C4-2B (cell line): ENCODE data around the gene RDM1.
"Not testable (repeated sequence)": the region's sequence is repeated elsewhere in the genome, so short reads cannot be mapped to it uniquely, and the experiment has no call there.

Source experiments
- H3K27ac ChIP-seq: fragments of 450-650 bp; 2 replicates; pipeline ENCODE4 v1.5.1; 2017
- ZFX ChIP-seq: fragments of 450-650 bp; IDR thresholded peaks from 2 replicates; pipeline ENCODE4 v1.6.1; 2017
- TF ChIP-seq, protein P1 (sequence below): fragments of 450-650 bp; conservative IDR thresholded peaks from 2 replicates; pipeline ENCODE4 v1.5.1; 2017; ENCODE audit warnings: mild to moderate bottlenecking

RDM1 gene

DNA sequence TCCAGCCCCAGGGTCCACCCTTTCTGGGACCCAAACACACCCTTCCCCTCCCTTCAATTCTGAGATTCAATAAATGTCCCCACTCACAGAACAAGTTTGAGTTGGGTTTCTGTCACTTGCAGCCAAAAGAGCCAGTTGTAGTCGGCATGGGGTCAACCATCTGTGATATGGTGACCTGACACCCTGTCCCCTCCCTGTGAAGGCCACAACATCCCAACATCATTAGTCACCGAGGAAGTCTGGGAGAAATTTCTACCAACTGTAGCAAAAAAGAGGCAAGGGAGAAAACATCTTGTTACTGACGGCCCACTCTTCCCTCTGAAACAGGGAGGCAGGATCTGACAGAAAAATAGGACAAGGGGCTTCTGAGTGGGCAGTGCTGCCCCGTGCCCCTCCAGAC lies 13.6 kb upstream of the RDM1 start:
- TF ChIP-seq ZFX, result no peak
- TF ChIP-seq, protein P1, sequence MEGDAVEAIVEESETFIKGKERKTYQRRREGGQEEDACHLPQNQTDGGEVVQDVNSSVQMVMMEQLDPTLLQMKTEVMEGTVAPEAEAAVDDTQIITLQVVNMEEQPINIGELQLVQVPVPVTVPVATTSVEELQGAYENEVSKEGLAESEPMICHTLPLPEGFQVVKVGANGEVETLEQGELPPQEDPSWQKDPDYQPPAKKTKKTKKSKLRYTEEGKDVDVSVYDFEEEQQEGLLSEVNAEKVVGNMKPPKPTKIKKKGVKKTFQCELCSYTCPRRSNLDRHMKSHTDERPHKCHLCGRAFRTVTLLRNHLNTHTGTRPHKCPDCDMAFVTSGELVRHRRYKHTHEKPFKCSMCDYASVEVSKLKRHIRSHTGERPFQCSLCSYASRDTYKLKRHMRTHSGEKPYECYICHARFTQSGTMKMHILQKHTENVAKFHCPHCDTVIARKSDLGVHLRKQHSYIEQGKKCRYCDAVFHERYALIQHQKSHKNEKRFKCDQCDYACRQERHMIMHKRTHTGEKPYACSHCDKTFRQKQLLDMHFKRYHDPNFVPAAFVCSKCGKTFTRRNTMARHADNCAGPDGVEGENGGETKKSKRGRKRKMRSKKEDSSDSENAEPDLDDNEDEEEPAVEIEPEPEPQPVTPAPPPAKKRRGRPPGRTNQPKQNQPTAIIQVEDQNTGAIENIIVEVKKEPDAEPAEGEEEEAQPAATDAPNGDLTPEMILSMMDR, result no peak
- H3K27ac ChIP-seq, result no peak overlapping the region

DNA sequence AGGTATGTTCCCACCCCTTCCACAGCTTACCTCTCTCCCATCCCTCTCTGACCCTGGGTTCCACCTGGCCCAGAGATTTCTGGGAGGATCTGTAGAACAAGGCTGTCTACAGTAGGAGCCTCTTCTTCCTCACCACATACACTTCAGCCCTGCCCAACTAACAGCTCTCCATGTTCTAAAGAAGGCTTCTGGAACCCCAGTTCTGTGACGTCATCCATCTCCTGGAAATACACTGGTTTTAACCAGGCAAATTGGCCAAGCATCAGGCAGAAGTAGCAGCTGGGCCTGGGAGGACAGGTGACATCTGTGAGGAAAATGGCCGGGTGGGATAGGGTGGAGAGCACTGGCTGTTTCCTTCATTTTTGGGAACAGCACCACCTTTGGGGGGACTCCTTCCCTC lies 13.0 kb upstream of the RDM1 start, which contains the start of gene LYZL6:
Gene LYZL6 (minus strand): TSS at position 177 of the 400 bp plus-strand sequence. CDS start 4,357 bp downstream, outside the sequence.
- no peak within 1 kb of the TSS for H3K27ac ChIP-seq
- no peak for TF ChIP-seq ZFX
- TF ChIP-seq, protein P1, result no peak

DNA sequence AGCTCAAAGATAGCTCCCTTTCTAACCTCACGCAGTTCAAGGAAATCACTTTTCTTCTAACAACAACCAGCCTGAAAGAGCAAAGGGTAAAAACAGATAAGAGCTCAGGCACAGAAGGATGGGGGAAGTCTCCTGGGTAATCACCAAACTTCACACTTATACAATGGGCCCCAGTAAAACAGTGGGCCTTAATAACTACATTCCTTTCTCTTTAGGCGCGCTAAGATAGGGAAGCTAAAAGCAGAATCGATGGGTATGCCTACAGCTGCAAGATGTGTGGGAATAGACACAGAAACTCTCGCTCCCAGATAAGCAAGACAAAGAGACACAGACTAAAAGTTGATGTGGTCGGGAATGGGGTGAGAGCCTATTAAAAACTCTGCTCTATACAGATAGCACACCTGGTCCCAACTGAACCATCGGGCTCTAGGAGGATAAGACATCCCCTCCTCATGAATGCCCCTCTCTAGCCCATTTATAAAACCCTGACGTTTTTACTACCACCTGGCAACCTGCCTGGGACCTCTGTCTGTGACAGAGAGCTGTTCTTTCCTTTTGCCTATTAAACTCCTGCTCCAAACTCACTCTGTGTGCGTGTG lies 12.1 kb upstream of the RDM1 start:
- no peak overlapping the region for H3K27ac ChIP-seq
- no peak for TF ChIP-seq ZFX
- TF ChIP-seq, protein P1, result no peak

DNA sequence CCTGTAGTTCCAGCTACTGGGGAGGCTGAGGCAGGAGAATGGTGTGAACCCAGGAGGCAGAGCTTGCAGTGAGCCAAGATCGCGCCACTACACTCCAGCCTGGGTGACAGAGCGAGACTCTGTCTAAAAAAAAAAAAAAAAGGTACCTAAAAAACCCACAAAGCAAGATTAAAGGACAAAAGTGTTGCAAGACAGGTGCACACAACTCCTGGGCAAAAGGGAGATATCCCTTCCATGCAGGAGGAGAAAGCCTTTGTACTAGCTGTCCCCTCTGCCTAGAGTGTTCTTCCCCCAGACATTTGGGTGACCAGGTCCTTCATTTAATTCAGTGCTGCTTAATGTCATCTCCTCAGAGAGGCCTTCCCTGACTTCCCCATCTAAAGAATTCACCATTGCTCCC lies 7.9 kb upstream of the RDM1 start:
- H3K27ac ChIP-seq, result not testable (repeated sequence)

DNA sequence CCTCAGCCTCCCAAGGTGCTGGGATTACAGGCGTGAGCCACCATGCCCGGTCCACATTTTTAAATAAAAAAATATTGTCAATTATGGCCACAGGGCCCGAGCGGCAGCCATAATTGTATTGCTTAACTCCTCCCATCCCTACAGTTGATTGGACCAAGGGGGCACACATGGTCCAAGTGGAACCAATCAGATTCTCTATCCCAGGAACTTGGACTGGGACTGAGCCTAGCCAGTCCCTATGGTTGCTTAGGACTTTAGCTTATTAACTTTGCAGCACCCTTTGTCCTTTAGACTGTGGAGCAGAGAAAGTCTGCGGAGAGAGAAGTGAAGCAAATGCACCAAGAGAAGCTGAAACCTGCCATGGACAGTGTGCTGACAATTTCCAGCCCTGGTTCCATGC lies 5.5 kb upstream of the RDM1 start:
- no peak overlapping the region for H3K27ac ChIP-seq
- no peak for TF ChIP-seq ZFX
- TF ChIP-seq, protein P1, result no peak

DNA sequence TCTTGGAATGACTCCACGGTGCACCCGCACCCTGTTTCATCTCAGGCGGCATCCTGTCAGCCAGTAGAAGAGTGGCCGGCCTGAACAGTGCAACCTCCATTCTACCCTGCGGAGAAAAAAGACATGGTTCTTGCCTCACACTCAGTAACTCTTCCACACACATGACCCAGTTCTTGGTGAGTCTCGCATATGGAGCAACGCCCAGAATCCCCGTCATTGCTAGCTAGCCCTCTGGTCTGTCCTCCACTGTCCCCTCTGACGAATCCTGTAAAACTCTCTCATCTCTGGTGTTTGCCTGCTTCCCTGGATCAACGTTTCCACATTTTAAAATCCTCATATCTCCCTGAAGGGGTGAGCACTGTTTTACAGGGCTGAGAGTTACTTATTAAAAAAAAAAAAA lies 4.2 kb upstream of the RDM1 start:
- H3K27ac ChIP-seq, result no peak overlapping the region
- TF ChIP-seq, protein P1, result no peak
- no peak for TF ChIP-seq ZFX

DNA sequence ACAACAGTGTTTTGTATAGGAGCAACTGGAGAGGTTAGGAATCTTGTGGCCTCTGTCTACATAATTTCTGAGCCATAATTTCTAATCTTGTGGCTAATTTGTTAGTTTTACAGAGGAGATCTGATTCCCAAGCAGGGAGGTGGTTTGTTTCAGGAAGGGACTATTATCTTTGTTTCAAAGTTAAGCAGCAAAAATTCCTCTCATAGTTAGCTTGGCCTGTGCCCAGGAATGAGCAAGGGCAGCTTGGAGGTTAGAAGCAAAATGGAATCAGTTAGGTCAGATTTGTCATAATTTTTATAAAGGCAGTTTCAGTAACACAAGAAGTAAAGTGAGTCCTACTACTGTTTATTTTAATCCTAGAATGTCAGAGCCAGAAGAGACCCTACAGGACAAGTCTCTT lies 2.0 kb upstream of the RDM1 start:
- no peak overlapping the region for H3K27ac ChIP-seq
- no peak for TF ChIP-seq ZFX
- TF ChIP-seq, protein P1, result no peak

DNA sequence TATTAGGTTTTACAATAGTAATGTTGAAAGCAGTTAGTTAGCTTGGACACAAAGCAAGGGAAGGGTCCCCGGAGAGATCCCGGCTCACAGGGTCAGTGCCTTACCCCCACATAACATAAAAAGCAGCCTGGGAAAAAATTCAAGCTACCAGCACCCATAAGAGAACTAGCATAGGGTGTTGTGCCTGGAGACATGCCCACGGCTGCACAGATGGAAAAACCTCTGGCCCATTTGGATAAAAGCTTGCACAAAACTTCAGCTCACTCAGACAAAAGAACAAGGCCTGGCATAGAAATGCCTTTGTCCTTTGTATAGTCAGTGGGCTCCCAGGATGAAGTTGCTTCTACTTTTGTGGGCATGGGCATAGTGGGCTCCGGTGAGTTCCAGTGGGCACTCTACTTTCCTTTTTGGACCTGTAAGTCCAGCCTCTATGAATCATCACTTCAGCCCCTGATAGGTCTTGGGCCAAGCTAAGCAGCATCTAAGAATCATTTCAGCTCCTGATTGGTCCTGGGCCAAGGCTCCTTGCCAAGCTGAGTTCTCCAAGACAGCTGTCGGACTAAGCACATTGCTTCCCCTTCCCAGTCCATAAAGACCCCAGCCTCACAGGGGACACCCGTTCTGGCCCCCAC lies 1.3 kb upstream of the RDM1 start:
- TF ChIP-seq ZFX, result no peak

More for the DNA sequence above, 1.3 kb upstream of the RDM1 start:
- H3K27ac ChIP-seq, result no peak overlapping the region
